ENCODE measurements around the gene BRMS1.
A peak's percentile ranks its signal among the peaks of the same experiment; 100 is the strongest.

The BRMS1 gene

DNA sequence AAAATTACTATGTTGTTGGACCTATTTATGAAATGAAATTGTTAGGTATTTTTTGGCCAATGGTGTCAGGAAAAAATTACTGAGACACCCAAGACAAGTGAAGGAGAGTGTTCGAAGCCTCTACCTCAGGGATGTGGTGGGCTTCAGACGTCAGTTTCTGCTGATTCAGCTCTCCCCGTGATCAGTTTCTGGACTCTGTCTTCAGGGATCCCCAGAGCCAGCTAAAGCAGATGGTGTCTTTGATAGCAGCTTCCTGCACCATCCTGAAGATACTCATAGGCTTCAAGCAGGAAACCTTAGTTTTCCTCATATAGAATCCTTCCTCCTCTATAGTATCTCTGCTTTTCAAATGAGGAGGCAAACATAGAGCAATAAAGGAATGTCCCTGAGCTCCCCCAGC lies 35.4 kb downstream of the BRMS1 start:
- no peak for DNase-seq (ENCODE audit: low read depth)

DNA sequence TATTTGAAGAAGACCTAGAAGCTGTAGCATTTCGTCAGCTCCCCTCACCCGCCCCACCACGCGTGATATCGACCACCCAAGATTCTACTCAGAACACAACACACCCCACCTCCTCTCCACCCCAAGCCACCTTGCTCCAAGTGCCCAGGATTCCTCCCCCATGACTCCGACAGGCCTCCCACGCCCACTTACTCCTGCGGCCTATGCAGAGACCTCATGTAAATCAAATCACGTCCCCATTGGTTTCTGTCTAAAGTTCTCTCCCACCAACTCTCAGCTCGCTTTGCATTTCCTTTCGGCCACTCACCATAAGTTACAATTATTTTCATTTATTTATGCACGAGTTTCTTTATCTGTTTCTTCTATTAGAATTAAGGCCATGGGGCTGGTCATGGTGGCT lies 42.2 kb downstream of the BRMS1 start:
- DNase-seq (ENCODE audit: low read depth), result no peak

- no peak for DNase-seq (ENCODE audit: low read depth)
Observed at GRCh38 chr11:66299186-66299585, 45.7 kb downstream of the BRMS1 start.

DNA sequence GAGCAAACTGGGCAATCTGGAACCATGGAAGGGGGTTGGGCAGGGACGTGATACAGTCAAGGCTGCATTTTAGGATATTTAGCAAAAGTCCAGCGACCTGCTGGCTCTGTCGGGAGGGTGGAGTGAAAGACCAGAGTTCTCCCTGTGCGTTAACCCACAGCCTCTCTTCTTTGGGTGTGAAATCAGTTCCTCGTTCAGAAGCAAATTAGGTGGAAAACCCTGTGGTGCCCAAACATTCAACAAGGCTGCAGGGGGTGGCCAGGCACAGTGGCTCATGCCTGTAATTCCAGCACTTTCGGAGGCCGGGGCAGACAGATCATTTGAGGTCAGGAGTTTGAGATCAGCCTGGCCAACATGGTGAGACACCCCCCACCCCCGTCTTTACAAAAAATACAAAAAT lies 47.3 kb downstream of the BRMS1 start:
- no peak for DNase-seq (ENCODE audit: low read depth)

- no peak for DNase-seq (ENCODE audit: low read depth)
Observed at GRCh38 chr11:66294626-66295620, 50.0 kb downstream of the BRMS1 start.

DNA sequence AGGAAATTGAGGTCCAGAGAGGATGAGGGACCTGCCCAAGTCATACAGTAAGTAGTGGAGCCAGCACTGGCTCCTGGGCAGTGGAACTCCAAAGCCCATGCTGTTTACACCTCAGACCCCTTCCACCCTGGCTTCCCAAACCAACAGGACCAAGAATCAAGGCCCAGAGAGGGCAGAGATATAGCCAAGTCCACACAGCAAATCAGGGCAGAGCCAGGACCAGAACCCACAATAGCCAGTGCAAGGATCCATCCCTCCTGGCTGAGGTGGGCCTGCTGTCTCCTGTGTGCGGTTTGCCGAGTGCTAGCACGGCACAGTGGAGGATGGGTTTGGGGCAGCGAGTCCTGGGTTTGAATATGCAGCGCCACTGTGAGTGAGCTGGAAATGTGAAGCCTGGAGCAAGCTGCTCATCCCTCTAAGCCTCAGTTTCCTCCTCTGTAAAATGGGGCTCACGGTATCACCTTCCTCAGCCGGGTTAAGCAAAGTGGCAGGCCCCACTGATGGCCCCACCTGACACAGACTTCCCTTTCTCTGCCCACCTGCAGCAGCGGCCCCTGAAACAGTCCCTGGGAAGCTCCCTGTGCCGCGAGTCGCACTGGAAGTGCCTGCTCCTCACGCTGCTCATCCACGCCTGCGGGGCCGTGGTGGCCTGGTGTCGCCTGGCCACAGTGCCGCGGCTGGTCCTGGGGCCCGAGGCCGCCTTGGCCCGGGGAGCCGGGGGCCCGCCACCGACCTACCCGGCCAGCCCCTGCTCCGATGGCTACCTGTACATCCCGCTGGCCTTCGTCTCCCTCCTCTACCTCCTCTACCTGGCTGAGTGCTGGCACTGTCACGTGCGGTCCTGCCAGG lies 50.9 kb downstream of the BRMS1 start:
- DNase-seq (ENCODE audit: low read depth), result no peak

- no peak for DNase-seq (ENCODE audit: low read depth)
Observed at GRCh38 chr11:66293352-66293751, 51.6 kb downstream of the BRMS1 start.

GRCh38 chr11:66292543-66293332 lies 52.2 kb downstream of the BRMS1 start:
- DNase-seq (ENCODE audit: low read depth), result no peak

GRCh38 chr11:66291706-66292542 lies 53.0 kb downstream of the BRMS1 start, which contains the start of gene TMEM151A:
TSS of gene TMEM151A (plus strand) at chr11:66291894. CDS start at chr11:66292014, 120 bp downstream.
- no peak for DNase-seq (ENCODE audit: low read depth)

DNA sequence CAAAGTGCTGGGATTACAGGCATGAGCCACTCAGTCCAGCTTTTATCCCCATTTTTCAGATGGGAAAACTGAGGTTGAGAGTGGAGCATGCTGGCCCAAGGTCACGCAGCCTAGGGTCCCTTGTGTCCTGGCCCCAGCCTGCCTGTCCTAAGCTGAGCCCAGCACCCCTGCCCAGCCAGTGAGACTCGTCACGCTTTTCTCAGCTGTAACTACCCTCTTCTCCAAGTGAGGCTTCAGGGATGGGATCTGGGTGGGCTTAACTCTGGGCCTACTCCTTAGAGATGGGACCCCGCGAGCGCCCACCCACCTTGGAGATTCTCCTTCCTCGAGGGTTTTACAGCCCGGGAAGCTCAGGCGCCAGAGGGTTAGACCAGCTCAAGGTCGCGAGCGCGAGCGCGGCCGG lies 53.6 kb downstream of the BRMS1 start:
- DNase-seq (ENCODE audit: low read depth), result no peak

GRCh38 chr11:66290330-66290621 lies 54.6 kb downstream of the BRMS1 start:
- DNase-seq (ENCODE audit: low read depth), result no peak

DNA sequence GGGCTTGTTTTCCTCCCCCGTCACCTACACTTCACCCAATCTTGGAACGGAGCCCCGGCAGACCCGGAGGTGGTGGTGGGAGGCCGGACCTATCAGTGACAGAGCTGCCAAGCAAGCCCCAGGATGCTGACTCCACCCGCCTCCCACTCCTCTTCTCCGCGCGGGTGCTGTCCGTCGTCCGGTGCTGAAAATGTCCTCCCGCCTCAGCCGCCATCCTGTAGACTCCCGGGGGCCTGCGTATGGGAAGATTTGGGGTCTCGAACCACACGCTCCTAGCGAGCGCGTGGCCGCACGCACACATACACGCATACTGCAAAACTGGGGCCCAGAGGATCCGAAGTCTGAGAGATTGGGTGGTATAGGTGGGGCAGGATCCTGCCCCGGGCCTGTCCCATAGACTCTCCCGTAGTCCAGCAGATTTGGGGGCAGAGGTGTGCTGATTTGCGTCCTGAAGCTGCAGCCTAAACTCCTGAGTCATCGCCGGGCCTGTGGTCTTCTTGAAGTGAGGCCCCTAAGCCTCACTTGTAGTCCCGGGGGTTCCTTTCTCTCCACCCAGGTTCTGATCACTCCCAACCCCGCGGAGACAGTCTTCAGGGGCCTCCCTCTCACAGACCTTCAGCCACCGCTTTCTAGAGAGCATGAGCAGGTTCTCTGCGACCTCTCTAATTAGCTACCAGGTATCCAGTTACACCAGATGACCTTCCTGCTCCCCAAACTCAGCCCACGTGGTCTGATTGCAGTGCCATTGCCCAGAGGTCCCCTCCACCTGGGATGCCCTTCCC lies 55.2 kb downstream of the BRMS1 start:
- DNase-seq (ENCODE audit: low read depth), result peak; percentile 62

DNA sequence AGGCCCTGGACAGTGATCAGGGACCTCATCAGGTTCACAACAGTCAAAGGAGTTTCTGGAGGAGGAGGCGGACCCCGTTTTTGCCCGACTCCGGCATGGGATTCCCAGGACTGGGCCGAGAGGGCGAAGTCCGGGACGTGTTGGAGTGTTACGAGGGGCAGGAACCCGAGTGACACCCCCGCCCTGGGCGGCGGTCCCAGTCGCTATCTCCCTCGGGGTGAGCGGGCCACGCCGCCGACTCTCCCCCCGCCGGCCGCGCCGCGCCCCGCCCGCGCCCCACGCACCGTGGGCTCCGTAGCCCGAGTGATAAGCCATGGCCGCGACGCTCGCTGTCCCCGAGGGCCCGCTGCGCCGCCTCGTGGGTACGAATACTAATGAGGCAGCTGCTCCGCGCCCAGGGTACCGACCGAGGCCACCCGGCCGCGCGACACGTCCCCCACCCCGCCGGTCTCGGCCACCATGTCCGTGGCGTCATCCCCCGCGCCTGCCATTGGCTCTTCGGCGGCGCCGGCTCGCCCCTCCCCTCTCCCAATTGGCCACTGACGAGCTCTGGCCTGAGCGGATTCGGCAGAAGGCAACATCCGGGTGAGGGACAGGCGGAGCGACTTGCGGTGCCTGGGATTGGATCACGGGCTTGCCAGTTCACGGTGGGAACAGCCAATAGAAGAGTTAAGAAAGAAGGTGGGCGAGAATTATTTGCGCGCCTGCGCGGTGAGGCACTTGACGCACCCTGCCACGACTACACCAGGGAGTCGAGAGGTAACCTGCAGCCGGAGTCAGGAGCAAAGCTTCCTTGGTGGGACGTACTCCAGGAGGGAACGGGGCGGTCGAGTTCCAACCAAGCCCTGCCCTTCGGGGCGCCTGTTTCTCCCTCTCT lies 56.0 kb downstream of the BRMS1 start, which contains the start of gene YIF1A:
Gene YIF1A, minus strand, starts transcription at position 473 of the 877 bp plus-strand sequence. Its CDS starts 158 bp downstream, at position 315.
- DNase-seq (ENCODE audit: low read depth), result peak; percentile 94

- DNase-seq (ENCODE audit: low read depth), result no peak
Observed at GRCh38 chr11:66287889-66288670, 56.8 kb downstream of the BRMS1 start.

All from stimulated activated CD8-positive, alpha-beta memory T cell treated with anti-CD3 and anti-CD28 coated beads, Interleukin-7, amount 100 ng/mL, for 24 hours (primary cell).